HL-60/S4 treated with retinoic acid at 250 ng/mL for 4 days and 3 days (cell line): Measurements from ENCODE around the gene PCBP3.
"Not testable (repeated sequence)": the region's sequence is repeated elsewhere in the genome, so short reads cannot be mapped to it uniquely, and the experiment has no call there.

Source experiments
- in situ Hi-C: fragments of 300-500 bp; cut with MboI; formaldehyde crosslinking; loops from 2 replicates; pipeline ENCODE4 v1.7.0; 2022; ENCODE audit warnings: low sequenced_read_pairs

Gene PCBP3

DNA sequence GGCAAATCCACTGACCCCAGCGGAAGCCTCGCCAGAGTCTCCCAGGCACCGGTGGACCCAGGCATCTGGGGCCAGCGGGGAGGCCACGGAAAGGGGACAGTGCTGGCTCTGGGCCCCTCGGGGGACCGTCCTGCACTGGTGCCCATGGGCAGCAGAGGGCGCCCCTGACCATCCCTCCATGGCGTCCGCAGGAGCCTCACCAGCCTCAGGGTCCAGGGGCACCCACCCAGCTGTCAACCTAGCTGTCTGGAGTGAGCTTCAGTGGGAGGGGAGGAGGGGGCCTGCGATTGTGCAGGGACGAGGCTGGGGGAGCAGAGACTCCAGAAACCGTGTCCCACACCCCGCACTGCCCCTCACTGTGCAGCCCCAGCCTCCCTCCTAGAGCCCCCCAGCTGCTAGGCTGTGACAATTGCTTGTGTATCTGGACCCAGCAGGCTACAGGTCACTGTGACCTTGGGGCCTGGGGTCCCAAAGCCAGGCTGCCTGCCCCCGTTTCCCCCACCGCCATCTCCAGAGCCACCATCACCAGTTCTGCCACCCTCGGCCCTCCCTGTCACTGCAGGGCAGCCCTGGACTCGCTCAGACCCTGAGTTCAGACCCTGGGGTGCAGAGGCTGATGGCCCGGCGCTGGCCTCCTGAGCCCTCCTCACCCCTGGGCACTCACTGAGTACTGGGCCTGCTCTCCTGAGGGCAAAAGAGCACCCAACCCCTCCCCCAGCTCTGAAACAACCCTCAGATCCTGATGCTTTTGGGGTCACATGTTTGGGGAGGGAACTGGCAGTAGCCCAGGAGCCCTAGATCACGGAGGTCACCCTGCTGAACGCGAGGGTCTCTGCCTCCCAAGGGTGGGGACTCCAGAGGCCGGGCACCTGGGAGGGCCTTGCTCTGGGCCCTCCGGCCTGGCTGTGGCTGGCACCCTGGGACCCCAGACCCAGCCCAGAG is 327.4 kb downstream of the PCBP3 start:
- in situ Hi-C loops, result no loop called here

DNA sequence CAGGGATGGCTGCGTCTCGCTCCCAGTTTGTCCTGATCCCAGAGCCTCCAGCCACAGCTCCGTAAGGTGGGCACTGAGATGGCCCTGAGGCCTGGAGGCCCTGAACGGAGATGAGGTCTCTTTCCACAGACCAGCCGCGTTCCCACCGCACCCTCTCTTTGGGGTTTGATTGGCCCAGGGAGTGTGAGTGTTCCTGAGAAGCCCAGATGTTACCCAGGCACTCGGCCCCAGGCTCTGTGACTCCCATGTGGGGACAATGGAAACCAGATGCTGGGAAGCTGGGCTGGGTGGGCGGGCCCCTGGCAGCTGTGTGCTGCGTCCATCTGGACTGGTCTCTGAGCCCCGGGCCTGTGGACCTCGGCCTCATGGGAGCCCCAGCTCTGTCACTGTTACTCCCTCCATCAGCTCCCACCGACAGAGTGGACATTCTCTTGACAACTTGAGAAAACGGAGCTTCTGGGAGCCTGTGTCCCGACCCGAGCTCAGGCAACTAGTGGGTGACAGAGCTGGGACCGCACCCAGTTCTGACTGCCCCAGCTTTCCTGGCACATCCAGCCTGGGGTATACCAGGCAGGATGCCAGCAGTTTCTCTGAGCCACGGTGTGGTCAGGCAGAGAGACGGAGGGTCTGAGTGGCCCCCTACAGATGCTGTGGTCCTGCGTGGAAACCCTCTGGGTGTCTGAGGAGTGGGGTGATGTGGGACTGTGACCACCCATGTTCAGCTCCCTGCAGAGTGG is 328.3 kb downstream of the PCBP3 start:
- in situ Hi-C loops, result no loop called here

DNA sequence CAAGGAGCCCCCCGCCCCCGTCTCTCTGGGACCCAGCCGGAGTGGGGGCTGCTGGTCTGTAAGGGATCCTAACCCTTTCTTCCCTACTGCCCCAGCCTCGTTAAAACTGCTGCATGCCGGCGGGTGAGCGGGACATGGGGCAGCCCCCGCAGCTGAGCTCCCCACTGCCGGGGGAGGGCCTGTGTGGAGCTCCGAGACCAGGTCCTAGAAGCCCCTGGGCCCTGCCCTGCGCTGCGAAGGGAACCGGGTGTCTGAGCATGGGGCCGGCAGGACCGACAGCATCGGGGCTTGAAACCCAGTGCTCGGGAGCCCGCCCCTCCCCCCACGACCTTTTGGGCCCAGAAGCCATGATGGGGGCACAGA is 328.8 kb downstream of the PCBP3 start:
- in situ Hi-C loops, result no loop called here

DNA sequence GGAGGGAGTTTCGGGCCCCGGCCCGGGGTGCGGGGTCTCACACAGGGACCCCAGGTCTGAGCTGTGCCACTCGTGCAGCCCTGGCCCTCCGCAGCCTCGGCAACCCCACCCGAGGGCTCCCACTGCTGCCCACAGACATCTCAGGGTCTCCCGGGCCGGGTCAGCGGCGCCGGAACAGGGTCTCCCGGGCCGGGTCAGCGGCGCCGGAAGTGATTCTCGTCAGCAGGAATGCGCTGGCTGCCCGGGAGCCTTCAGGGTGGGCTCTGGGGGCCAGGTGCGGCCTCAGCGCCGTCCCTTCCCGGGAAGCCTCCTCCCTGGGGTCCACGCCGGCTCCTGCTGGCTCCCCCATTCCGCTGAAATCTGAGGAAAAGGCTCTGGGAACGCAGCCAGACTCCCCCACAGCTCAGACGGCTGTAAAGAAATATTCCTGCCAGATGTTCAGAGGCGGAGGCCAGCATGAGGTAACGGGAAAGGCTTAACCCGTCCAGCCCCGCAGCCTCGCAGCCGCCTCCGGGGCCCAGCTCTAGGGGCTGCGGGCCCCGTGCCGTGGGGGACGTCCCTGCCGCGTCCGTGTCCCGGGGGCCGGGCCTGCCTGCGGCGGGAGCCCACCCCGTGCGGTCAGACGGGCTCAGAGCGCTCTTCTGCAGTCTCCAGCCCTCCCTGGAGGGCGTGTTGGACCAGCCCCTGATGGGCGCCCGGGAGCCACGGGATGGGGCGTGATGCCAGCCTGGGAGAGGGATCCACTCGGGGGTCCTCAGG is 329.4 kb downstream of the PCBP3 start:
- in situ Hi-C loops, result no loop called here

DNA sequence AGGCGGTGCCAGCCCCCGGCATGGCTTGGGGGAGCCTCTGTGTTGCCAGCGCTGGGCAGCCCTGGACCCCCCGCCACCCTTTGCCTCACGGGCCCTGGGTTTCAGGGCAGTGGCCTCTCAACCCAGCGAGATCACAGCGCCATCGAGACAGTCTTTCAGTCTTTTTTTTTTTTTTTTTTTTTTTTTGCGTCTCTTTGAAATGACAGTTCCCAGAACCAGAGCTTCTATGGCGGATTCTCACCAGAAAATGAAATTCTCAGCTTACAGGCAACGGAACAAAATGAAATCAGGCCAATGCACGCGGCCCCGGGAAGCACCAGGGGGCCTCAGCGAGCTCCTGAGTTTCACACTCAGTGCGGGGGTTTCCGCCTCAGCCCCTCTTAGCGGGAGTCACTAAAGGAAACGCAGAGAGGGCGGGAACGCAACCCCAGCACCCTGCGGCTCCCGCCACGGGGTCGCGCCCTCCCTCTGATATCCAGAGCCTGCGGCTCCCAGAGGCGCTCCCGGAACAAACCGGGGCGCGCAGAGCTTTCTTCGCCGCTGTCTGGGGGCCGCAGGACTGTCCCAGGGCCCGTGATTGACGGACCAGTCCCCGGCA is 330.0 kb downstream of the PCBP3 start:
- in situ Hi-C loops, result no loop called here

DNA sequence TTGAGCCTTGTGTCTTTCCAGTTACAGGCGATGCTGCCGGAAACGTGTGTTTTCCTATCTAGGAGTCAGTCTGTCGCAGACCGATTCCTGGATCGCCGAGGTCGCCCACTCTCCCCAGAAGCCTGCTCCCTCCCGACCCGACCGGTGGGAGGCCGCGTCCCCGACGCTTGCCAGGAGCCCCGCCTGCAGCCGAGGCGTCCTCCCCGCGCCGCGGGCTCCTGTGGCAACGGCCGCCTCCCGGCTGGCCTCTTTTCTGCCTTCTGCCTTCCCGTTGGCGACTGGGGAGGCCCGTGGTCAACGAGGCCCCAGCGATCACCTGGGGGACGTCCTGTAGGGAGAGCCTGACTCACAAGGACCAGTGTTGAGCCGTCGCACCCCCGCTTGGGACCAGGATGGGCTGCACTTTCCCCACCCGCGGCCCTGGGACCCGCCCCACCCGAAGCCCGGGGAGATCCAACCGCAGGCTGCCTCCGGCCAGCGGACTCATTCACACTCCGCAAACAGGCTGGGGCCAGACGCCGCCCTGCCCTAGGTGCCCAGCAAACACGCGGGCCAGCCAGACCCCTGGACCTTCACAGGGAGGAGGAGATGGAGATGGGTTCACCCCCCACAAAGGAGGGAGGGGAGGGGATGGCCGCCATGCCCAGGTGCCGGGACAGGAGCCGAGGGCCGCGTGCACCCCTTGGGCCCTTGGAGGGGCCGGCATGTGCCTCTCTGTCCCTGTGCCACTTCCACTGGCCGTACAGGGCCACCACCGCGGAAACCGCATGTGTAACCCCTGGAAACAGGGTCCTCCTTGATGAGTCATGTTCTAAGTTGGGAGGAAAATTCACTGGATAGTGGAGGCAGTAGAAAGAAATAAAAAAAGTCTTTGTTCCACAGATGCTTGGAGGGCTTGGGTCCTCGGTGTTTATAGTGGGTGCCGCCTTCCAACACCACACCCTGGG is 330.8 kb downstream of the PCBP3 start:
- in situ Hi-C loops, result no loop called here

DNA sequence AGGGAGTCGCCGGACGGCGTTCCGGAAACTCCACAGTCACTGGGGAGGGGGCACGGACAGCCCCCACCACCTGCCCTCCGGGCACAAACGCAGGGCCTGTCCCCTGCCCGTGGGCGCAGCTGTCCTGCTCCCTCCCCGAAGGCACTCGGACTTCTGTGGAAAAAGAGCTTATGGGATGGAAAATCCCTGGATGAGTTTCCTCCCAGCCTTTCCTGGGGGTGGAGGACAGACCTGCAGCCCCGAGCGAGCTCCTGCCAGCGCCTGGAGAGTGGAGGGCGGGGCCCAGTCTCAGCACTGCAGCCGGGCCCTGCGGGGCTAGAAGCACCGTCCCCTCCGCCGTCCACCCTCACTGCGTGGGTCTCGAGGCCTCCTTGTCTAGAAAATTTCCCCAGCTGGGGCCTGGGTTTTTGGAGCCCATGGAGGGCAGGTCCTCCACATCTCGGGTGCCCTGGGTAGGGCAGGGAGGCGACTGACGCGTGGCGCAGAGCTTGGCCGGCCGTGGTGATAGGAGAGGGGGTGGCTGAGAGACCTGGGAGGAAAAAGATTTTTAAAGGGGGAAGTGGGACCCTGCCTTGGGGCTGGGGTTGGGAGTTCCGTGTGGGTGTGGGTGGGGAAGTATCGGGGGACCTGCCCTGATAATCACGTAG is 331.6 kb downstream of the PCBP3 start:
- in situ Hi-C loops, result no loop called here

DNA sequence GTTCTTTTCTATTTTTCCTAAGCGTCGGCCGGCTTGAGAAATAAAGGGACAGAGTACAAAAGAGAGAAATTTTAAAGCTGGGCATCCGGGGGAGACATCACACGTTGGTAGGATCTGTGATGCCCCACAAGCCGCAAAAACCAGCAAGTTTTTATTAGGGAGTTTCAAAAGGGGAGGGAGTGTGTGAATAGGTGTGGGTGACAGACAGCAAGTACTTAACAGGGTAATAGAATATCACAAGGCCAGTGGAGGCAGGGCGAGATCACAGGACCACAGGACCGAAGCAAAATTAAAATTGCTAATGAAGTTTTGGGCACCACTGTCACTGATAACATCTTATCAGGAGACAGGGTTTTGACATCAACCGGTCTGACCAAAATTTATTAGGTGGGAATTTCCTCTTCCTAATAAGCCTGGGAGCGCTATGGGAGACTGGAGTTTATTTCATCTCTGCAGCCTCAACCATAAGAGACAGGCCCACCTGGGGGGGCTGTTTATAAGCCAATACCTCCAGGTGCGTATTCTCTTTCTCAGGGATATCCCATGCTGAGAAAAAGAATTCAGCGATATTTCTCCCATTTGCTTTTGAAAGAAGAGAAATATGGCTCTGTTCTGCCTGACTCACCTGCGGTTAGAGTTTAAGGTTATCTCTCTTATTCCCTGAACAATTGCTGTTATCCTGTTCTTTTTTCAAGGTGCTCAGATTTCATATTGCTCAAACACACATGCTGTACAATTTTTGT is 332.3 kb downstream of the PCBP3 start:
- in situ Hi-C loops, result not testable (repeated sequence)

DNA sequence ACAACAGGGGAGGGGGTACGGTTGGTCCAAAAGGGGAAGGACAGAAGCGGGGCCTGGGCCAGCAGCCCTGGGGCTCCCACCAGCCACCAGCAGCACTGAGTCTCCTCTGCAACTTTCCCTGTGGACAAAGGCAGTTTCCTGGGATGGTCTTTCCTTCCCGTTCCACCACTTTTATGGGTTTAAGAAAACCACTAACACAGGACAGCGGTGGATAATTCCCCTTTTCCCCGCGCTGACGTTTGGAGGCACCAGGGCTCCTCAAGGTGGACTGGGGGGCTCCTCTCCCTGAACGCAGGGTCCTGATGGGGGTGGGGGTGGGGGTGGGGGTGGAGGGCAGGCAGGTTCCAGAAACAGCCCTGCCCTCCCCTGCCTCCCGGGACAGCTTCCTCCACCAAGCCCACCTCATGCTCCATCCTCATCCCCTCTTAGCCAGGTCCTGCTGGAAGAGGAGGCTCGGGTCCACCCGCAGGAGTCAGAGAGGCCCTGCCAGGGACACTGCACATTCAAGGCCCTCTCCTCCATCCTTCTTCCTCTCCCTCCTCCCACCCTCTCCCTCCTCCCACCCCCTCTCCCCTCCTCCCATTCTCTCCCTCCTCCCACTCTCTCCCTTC is 333.3 kb downstream of the PCBP3 start:
- in situ Hi-C loops, result no loop called here

DNA sequence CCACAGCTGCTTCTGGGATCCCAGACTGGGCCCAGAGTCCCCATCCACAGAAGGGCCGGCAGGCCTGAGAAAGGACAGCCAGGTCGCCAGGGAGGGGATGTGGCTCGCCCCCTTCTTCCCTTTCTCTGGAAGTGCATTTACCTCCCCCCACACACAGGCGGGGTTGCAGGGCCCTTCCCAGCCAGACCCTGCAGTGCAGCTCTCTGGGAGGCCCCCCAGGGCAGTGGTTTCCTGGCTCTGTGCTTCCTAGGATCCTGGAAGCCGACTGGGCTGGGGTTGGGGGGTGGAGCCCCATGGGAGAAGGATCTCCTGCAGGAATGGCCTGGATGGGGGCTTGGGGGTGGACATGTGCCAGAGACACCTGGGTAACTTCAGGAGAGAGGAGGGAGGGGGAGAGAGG is 333.9 kb downstream of the PCBP3 start:
- in situ Hi-C loops, result no loop called here

DNA sequence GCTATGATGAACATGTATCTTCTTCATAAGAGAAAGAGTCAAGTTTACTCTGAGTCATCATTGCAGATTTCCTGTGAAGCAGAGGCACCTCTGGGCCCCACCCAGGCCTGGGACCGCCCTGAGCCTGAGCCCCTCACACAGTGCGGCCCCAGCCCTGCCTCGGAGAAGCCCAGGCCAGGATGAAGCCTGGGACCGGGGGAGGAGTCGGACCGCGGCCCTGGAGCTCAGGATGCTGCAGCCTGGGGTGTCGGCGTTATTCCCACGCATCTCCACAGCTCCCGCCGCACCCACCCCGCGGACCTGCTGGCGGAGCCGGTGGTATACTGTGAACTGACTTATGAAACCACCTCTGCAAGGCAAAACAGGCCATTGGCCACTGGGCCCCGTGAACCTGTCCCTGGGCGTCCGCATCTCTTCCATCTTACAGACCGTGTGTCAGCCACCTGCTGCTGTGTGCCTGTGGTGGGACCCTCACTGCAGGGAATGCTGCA is 335.7 kb downstream of the PCBP3 start:
- in situ Hi-C loops, result no loop called here

DNA sequence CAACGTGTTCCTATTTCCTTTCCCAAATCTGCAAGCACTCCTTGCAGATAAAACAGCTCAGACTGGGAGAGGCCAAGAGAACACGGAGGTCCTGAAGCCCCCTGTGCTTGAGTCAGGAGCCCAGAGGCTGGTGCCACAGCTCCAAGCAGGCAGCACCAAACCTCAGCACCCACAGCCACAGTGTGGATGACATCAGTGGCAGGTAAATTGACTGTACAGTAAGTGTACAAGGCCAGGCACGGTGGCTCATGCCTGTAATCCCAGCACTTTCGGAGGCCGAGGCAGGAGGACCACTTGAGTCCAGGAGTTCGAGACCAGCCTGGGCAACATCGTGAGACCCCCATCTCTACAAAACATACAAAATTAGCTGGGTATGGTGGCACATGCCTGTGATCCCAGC is 336.1 kb downstream of the PCBP3 start:
- in situ Hi-C loops, result no loop called here

DNA sequence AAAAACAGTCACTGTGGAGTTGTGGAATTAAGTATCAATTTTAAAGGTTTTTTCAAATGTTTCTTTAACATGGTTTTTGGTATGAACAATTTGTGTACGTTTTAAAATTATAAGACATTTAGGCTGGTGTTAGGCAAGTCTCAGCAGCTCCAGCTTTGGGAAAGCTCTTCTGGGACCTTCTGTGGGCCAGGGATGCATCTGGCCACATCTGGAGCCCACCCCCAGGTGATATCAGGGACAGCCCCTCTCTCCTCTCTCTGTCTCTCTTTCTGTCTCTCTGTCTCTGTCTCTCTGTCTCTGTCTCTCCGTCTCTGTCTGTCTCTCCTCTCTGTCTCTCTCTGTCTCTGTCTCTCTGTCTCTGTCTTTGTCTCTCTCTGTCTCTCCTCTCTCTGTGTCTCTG is 336.7 kb downstream of the PCBP3 start:
- in situ Hi-C loops, result no loop called here

DNA sequence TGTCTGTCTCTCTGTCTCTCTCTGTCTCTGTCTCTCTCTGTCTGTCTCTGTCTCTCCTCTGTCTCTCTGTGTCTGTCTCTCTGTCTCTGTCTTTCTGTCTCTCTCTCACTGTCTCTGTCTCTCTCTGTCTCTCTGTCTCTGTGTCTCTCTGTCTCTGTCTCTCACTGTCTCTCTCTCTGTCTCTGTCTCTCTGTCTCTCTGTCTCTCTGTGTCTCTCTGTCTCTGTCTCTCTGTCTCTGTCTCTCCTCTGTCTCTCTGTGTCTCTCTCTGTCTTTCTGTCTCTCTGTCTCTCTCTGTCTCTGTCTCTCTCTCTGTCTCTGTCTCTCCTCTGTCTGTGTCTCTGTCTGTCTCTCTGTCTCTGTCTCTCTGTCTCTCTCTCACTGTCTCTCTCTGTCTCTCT is 337.2 kb downstream of the PCBP3 start:
- in situ Hi-C loops, result no loop called here

DNA sequence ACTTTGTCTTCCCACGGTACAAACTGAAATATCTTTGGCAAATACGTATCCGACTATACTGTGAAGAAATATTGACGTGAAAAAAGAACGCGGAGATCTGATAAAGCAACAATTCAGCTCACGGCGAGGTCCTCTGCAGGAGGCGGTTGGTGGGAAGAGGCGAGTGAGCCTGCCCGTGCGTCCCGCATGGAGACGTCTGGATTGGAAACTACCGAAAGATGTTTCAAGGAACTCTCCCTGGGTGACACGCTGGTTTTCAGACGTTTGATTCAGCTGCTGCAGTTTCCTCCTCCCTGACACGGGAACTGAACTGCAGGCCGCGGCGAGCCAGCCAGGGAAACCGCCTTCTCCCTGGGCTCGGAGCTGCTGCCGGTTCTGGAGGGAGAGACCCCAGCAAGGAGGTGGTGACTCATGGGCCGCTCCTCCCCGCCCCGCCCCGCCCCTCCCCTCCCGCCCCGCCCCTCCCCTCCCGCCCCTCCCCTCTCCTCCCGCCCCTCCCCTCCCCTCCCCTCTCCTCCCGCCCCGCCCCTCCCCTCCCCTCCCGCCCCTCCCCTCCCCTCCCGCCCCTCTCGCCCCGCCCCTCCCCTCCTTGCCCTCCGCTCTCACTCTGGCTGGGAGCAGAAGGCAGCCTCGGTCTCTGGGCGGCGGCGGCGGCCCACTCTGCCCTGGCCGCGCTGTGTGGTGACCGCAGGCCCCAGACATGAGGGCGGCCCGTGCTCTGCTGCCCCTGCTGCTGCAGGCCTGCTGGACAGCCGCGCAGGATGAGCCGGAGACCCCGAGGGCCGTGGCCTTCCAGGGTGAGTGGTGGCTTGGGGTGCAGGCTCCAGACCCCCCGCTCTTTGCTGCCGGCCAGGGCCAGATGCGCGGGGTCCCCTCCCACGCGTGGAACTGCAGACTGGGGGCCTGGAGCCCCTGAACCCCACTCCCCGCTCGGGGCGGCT is 337.9 kb downstream of the PCBP3 start, which contains the start of gene COL6A1:
Gene COL6A1, plus strand, starts transcription at position 620 of the 941 bp plus-strand sequence. Its CDS starts 81 bp downstream, at position 701.
- in situ Hi-C loops, result no loop called here

DNA sequence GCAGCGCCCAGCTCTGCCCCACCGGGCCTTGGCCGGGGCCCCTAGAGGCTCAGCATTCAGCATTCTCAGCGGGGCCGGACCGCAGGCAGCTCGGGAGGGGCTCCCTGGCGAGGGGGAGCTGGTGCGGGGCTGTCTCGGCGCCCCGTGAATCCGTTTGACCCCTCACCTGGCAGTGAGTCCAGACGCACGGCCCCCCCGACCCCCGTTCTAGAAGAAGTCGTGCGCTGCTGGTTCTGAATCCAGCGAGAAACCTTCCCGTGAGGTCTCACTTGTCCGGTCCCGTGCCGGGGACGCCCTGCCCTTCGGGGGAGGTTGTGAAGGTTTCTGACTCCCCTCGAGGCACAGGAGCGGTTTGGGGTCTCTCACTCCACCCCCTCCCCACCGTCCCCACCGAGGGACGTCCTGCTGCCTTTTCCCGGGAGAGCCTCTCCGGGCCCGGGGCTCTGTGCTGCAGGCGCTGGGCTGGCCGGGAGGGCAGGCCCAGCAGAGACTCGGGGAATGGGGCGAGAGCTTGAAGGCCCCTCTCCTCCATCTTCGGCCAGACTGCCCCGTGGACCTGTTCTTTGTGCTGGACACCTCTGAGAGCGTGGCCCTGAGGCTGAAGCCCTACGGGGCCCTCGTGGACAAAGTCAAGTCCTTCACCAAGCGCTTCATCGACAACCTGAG is 338.7 kb downstream of the PCBP3 start:
- in situ Hi-C loops, result no loop called here
